ENCODE data around the gene MAML3. TPM values are rescaled to one million over a fixed set of nuclear protein-coding genes. Genes with fewer than 3 reads are reported as not detected.

MAML3 gene
- total RNA-seq, 2 donors from 2014 or later, result 6.3 to 6.5 TPM

- intact Hi-C loops (cut with DNase I), result no loop called here
- DNase-seq (ENCODE audit: low spot score), result no peak
Observed at GRCh38 chr4:139851133-139851532, 302.9 kb downstream of the MAML3 start.

- intact Hi-C loops (cut with DNase I), result no loop called here
- DNase-seq (ENCODE audit: low spot score), result no peak
Observed at GRCh38 chr4:139849219-139849618, 304.8 kb downstream of the MAML3 start.

- DNase-seq (ENCODE audit: low spot score), result no peak
- intact Hi-C loops (cut with DNase I), result no loop called here
Observed at GRCh38 chr4:139848028-139848427, 306.0 kb downstream of the MAML3 start.

GRCh38 chr4:139847602-139848001, 306.4 kb downstream of the MAML3 start:
- no peak for DNase-seq (ENCODE audit: low spot score)
- intact Hi-C loops (cut with DNase I), result no loop called here

- intact Hi-C loops (cut with DNase I), result no loop called here
- DNase-seq (ENCODE audit: low spot score), result no peak
Observed at GRCh38 chr4:139846766-139847165, 307.2 kb downstream of the MAML3 start.

- intact Hi-C loops (cut with DNase I), result no loop called here
- no peak for DNase-seq (ENCODE audit: low spot score)
Observed at GRCh38 chr4:139845453-139846093, 308.4 kb downstream of the MAML3 start.

- intact Hi-C loops (cut with DNase I), result no loop called here
- no peak for DNase-seq (ENCODE audit: low spot score)
Observed at GRCh38 chr4:139844459-139845036, 309.4 kb downstream of the MAML3 start.

GRCh38 chr4:139844057-139844456, 309.9 kb downstream of the MAML3 start:
- DNase-seq (ENCODE audit: low spot score), result no peak
- intact Hi-C loops (cut with DNase I), result no loop called here

GRCh38 chr4:139843641-139844040, 310.3 kb downstream of the MAML3 start:
- intact Hi-C loops (cut with DNase I), result no loop called here
- no peak for DNase-seq (ENCODE audit: low spot score)

- intact Hi-C loops (cut with DNase I), result no loop called here
- no peak for DNase-seq (ENCODE audit: low spot score)
Observed at GRCh38 chr4:139841464-139842195, 312.4 kb downstream of the MAML3 start.

- DNase-seq (ENCODE audit: low spot score), result no peak
- intact Hi-C loops (cut with DNase I), result no loop called here
Observed at GRCh38 chr4:139840773-139841172, 313.2 kb downstream of the MAML3 start.

GRCh38 chr4:139839403-139840031, 314.5 kb downstream of the MAML3 start:
- no peak for DNase-seq (ENCODE audit: low spot score)
- intact Hi-C loops (cut with DNase I), result no loop called here

- no peak for DNase-seq (ENCODE audit: low spot score)
Observed at GRCh38 chr4:139838811-139839210, 315.2 kb downstream of the MAML3 start.

GRCh38 chr4:139834981-139835391, 319.0 kb downstream of the MAML3 start:
- DNase-seq (ENCODE audit: low spot score), result no peak
- intact Hi-C loops (cut with DNase I), result no loop called here

More at GRCh38 chr4:139838811-139839210, 315.2 kb downstream of the MAML3 start:
- intact Hi-C loops (cut with DNase I), result no loop called here

GRCh38 chr4:139834226-139834662, 319.7 kb downstream of the MAML3 start:
- intact Hi-C loops (cut with DNase I), result no loop called here
- no peak for DNase-seq (ENCODE audit: low spot score)

GRCh38 chr4:139833151-139833910, 320.7 kb downstream of the MAML3 start:
- intact Hi-C loops (cut with DNase I), result no loop called here
- DNase-seq (ENCODE audit: low spot score), result no peak

- DNase-seq (ENCODE audit: low spot score), result no peak
Observed at GRCh38 chr4:139828966-139829664, 324.9 kb downstream of the MAML3 start.

GRCh38 chr4:139826426-139826825, 327.6 kb downstream of the MAML3 start:
- DNase-seq (ENCODE audit: low spot score), result no peak

More at GRCh38 chr4:139828966-139829664, 324.9 kb downstream of the MAML3 start:
- intact Hi-C loops (cut with DNase I), result no loop called here

GRCh38 chr4:139825523-139826014, 328.4 kb downstream of the MAML3 start:
- DNase-seq (ENCODE audit: low spot score), result no peak
- intact Hi-C loops (cut with DNase I), result no loop called here

More at GRCh38 chr4:139826426-139826825, 327.6 kb downstream of the MAML3 start:
- intact Hi-C loops (cut with DNase I), result no loop called here

Data from posterior vena cava (tissue), 2 donors.